Measurements from ENCODE around the gene KLC3. TPM values are rescaled to one million over a fixed set of nuclear protein-coding genes. Genes with fewer than 3 reads are reported as not detected.

The KLC3 gene
- total RNA-seq, 1 experiment from 2014 or later, result 4.8 TPM

GRCh38 chr19:45382426-45382825 lies 41.9 kb downstream of the KLC3 start:
- Histone ChIP-seq H2BK12ac (ENCODE audit: insufficient read length, low read depth, low read length) (peak overlapping the region; percentile 94), H2AK5ac (ENCODE audit: insufficient read length, low read length) (no peak overlapping the region), H2AFZ (ENCODE audit: low read length) (no peak overlapping the region), H2BK120ac (ENCODE audit: low read depth, low read length, poor library complexity, severe bottlenecking) (no peak overlapping the region), H3K79me1 (ENCODE audit: insufficient read depth, low read depth, low read length, poor library complexity, severe bottlenecking) (no peaks in the 10 kb centered on the region), H3K14ac (ENCODE audit: insufficient read depth, low read length) (no peak overlapping the region), H3K9me3 (ENCODE audit: control insufficient read depth, low read depth, low read length) (no peaks in the 10 kb centered on the region), H4K8ac (replicated peaks; ENCODE audit: insufficient read length, low read depth, low read length) (no peak overlapping the region), H2BK5ac (ENCODE audit: insufficient read length, low read length) (no peak overlapping the region), H3K18ac (ENCODE audit: insufficient read length, low read depth, low read length) (no peak overlapping the region), H4K5ac (ENCODE audit: insufficient read length, low read depth, low read length) (no peak overlapping the region), H3K27ac (ENCODE audit: insufficient read length, low read depth, low read length) (no peak overlapping the region), H4K20me1 (ENCODE audit: control insufficient read depth, insufficient read depth, insufficient read length) (no peaks in the 10 kb centered on the region), H3K4ac (ENCODE audit: low read depth, low read length) (no peak overlapping the region), H3K23ac (ENCODE audit: insufficient read length, low read depth, low read length) (no peak overlapping the region), H3K56ac (ENCODE audit: insufficient read length, low read depth, low read length) (no peak overlapping the region), H3K4me2 (ENCODE audit: insufficient read depth, insufficient read length, low read length) (no peak overlapping the region), H2BK15ac (ENCODE audit: low read depth, low read length) (peak overlapping the region; percentile 97), H3K27me3 (ENCODE audit: insufficient read depth, low read length) (peaks cover 15% of the 10 kb centered on the region; the same call in 1 of the 2 replicates), H3K79me2 (ENCODE audit: insufficient read depth, low read length) (no peaks in the 10 kb centered on the region), H3K23me2 (ENCODE audit: insufficient read length, low read depth, low read length, poor library complexity, severe bottlenecking) (peaks cover 12% of the 10 kb centered on the region), H2BK20ac (ENCODE audit: low read depth, low read length, poor library complexity, severe bottlenecking) (no peak overlapping the region), H3K9ac (ENCODE audit: extremely low read depth, insufficient read length, low read length) (no peak overlapping the region), H4K91ac (ENCODE audit: insufficient read length, low read depth, low read length) (no peak overlapping the region), H3T11ph (ENCODE audit: low read length) (no peak overlapping the region), H3K4me1 (ENCODE audit: insufficient read depth, low read length) (no peaks in the 10 kb centered on the region)
- no peak for TF ChIP-seq CTCF (conservative IDR thresholded peaks at IDR 0.05)
- no peak for DNase-seq
- Mint-ChIP-seq H3K9me3 (no peaks in the 10 kb centered on the region), H3K4me1 (peaks cover 2 to 9% of the 10 kb centered on the region in 2 experiments; a peak in 3 of 4 replicates), H3K4me3 (peak overlapping the region in 1 of 2 experiments; percentile 4; a peak in 1 of 5 replicates), H3K27ac (peak overlapping the region in 2 of 3 experiments; percentile 44 to 70; a peak in 3 of 7 replicates), H3K36me3 (ENCODE audit: insufficient read depth in 1 of 3, low read depth in 3 of 3) (peaks cover 0 to 7% (median 3%) of the 10 kb centered on the region in 3 experiments; a peak in 2 of 7 replicates), H3K27me3 (ENCODE audit: low read depth) (peaks cover 7% of the 10 kb centered on the region)
- no CpG with 5 or more reads among the region's 29 CpGs for WGBS (ENCODE audit: extremely low coverage, insufficient read length, low lambda C conversion rate)

Measured in H9 (cell line).